LNCAP (cell line): ENCODE results near the gene RBP2.

Source experiments
- CTCF ChIP-seq: fragments of 450-650 bp; IDR thresholded peaks from 2 replicates; pipeline ENCODE4 v1.5.1; 2017; ENCODE audit warnings: mild to moderate bottlenecking

Gene RBP2

GRCh38 chr3:139455206-139455605 is 21.1 kb downstream of the RBP2 start:
- TF ChIP-seq CTCF, result no peak

GRCh38 chr3:139454346-139454745 is 22.0 kb downstream of the RBP2 start:
- no peak for TF ChIP-seq CTCF

GRCh38 chr3:139450159-139450558 is 26.2 kb downstream of the RBP2 start:
- TF ChIP-seq CTCF, result no peak

- no peak for TF ChIP-seq CTCF
Measured at GRCh38 chr3:139449566-139449965, 26.8 kb downstream of the RBP2 start.

- TF ChIP-seq CTCF, result no peak
Measured at GRCh38 chr3:139448104-139448503, 28.2 kb downstream of the RBP2 start.

DNA sequence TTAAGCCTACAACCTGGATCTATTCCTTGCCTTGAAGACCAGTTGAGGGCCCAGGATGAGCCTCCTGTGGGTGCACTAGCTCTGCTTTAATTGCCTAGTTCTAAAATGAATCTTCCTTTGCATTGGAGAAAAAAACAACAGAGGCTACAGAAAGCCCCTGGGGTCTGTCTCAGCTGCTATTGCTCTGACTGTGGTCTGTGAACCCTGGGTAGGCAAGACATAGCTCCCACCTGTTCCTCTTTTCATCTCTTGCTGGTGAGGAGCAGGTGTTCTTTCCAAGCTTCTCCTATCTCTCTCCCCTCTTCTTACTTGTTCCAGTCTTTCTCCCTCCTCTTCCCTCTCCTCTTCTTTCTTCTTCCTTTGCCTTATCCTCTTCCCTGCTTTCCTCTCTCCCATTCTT is 28.8 kb downstream of the RBP2 start:
- no peak for TF ChIP-seq CTCF

DNA sequence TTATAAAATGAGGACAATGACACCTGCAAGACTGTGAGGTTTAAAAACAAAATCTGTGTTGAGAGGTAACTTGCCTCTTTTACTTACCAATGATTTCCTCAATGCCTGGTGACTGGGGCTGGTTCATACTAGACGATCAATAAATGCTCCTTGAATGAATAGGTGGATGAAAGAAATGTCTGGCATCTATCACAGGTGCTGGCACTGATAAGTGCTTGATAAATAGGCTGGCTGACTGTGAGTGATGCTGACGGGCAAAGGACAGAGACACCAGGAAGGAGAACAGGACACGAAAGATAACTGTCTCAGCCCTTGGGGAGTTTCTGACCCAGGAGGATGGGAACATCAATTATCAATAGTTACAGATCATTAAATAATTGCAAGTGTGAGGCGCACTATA is 31.9 kb downstream of the RBP2 start:
- no peak for TF ChIP-seq CTCF

DNA sequence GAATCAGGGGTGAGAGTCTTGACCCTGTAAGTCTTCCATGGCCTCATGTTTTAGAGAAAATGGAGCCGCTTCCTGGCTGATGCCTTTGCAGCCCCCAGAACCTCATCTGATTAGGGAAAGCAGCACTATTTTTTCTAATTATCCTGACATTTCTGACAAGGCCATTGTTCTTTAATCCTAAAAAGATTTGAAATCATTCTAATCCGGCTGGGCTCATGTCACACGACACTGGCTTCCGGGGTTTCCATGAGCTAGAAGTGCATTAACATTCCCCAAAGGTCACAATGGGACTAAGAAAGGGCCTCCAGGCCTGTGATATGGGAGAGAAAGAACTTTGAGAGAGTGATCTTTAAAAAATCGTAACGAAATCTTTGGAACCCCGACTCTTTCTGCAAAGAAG is 33.1 kb downstream of the RBP2 start:
- TF ChIP-seq CTCF, result no peak
